NCI-H345 treated with DMSO at 0.1 percent for 48 hours (cell line): Measurements from ENCODE around the gene TTI1.

ENCODE experiments used
- DNase-seq: peaks from one replicate; lab custom pipeline; 2025; ENCODE audit not compliant: unreplicated experiment; lab: John Stamatoyannopoulos, UW

The TTI1 gene

DNA sequence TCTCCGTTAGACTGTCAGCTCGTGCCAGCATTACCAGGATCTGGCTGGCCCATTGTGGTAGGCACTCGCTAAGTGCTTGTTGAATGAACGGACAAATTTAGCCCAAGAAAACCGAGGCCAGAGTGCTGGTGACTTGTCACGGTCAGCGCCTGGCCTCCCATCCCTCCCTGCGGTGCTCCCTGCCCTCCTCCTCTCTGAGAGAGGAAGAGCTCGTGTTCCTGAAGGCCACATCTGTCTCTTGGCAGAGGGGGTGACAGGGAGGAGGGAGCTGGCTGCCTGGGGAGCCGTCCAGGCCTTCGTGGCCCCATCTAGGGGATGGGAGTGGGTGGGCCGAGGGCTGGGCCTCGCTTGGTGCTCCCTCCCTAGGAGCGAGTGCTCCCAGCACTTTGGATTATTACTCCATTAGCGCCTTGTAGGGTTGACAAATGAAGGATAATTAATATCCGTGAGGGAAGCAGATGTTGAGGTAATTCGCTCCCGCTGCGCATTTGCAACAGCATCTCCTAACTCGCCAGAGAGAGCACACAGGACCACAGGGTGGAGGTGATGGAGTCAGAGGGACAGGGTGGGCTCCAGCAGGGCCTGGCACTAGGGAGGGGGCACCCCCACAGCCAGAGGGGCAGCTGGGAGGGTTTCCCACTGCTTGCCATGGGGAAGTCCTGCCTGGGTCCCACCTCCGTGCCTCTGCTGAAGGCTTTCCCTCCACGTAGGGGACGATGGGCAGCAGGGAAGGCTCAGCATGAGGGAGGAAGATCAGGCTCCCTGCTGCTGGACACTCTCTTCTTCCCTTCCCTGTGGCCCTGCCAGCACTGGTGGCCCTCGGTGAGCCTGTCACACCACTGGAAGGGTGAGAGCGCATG lies 93.3 kb downstream of the TTI1 start:
- no peak for DNase-seq

DNA sequence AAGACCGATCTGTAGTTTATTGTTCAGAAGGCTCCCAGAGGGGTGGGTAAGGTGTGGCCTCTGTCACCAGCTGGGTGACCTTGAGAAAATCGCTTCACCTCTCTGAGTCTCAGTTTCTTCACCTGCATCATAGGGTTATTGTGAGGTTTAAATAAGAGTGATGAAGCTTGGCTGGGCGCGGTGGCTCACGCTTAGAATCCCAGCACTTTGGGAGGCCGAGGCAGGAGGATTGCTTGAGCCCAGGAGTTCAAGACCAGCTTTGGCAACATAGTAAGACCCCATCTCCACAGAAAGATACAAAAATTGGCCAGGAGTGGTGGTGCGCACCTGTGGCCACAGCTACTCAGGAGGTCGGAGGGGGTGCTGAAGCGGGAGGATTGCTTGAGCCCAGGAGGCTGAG lies 94.3 kb downstream of the TTI1 start:
- DNase-seq, result no peak

DNA sequence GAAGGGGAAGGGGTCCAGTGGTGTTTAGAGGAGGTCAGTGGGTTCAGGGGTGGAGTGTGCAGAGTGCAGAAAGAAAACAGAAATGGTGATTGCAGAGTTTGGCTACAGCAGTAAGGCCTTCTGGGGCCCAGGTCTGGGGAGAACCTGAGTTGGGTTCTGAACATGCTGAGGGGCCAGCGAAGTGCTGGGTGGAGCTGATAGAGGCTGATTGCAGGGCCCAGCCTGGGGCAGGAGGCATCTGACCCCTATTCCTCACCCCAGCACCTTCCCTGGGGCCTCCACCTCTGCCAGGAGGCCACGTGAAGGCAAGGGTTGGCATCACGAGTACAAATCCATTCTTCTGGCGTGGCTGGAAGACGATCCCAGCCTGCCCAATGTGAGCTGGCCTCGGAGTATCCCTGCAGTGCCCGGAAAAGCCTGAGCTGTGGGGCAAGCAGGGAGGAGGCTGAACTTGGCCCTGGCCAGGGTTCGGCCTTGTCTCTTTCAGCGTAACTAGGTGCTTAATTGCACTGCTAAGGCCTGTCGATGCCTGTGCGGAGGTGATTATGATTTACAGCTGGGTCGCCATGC lies 95.0 kb downstream of the TTI1 start:
- no peak for DNase-seq

DNA sequence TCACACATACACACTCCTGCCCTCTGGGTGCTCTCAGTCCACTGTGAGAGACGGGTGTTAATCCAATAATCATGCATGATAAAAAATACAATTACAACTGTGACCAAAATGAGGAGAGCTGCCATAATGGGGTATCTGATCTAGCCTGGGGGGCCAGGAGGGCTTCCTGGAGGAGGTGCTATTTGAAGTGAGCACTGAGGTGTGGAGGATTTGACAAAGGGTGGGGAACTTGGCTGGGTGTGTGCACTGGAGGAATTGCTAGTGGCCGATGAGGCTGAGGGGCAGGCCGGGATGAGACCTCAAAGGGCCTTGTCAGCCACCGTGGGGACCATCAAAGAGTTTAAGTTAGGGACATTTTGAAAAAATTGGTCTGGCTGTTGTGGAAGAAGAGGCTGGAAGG lies 95.6 kb downstream of the TTI1 start:
- DNase-seq, result no peak

DNA sequence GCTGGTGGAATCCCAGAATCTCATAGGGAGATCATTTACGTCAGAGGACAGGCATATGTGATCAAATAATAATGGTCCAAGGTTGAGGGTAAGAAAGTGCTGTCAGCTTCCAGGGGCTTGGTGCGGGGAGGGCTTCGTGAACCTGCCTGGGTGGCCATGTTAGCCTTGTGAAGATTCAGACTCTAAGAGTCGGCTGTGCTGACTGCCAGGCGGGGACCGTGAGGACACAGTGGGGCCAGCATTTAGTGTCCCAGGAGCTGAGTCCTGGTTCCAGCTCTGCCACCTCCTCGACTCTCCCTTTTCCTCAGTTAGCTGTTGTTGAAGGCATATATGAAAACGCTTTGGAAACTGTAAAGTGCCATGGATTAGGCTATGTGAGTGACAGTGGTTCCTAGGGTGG lies 96.8 kb downstream of the TTI1 start:
- DNase-seq, result no peak

DNA sequence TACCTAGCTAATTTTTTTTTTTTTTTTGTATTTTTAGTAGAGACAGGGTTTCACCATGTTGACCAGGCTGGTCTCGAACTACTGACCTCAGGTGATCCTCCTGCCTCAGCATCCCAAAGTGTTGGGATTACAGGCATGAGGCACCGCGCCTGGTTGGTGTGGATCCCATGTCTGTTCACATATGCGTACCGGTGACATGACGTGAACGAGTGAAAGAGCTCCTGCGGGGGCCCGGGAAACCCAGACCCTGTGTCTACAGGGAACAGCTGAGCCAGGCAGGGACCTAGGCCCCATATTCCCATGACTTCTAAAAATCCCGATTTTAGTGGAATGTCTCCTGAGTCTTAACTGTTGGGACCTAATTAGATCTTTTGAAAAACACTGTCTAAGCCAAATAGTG lies 97.2 kb downstream of the TTI1 start:
- no peak for DNase-seq

DNA sequence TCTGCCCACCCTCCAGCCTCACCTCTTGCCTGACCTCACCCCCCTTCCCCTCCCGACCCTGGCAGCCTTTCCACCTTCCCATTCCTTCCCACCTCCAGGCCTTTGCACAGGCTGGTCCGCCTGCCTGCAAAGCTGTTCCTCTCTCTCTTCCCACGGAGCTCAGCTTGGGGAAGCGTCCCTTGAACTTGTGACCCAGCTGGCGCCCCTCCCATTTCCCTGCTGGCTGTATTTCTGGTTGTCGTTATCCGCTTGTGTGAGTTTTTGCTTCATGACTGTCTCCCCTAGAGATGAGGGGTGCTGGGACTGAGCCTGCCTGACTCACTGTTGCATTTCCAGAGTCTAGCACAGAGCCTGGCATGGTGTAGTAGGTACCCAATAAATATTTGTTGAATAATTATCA lies 97.8 kb downstream of the TTI1 start:
- DNase-seq, result no peak

DNA sequence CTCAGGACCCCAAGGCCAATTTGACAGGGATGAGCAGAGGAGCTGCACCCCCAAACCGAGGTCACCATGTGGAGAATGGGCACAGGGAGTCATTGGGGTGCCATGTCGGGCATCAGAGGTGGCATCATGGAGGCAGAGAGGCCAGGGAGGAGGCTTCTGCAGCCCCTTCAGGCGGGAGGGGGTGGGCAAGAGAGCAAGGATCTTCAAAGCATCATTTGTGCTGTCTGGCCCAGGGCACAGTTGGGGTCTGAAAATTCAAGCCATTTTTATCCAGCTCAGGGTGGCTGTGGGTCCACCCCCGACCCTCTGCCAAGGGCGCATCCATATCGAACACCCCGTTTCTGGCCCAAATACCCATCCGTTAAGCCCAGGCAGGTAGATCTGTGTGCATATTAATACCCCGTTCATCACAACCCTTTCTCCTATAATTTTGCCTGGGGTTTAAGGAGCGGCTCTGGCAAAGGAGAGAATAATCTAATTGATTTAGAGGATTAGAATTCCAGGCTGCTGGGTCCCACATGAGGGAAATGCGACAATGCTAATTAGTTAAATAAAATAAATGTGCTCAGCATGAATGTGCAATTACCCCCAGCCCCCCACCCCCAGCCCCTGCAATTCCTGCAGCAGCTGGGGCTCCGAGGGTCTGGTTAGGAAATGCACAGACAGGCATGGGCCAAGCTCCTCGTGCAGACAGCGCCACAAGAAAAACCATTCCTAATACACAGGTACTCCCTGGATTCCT lies 98.5 kb downstream of the TTI1 start:
- no peak for DNase-seq

DNA sequence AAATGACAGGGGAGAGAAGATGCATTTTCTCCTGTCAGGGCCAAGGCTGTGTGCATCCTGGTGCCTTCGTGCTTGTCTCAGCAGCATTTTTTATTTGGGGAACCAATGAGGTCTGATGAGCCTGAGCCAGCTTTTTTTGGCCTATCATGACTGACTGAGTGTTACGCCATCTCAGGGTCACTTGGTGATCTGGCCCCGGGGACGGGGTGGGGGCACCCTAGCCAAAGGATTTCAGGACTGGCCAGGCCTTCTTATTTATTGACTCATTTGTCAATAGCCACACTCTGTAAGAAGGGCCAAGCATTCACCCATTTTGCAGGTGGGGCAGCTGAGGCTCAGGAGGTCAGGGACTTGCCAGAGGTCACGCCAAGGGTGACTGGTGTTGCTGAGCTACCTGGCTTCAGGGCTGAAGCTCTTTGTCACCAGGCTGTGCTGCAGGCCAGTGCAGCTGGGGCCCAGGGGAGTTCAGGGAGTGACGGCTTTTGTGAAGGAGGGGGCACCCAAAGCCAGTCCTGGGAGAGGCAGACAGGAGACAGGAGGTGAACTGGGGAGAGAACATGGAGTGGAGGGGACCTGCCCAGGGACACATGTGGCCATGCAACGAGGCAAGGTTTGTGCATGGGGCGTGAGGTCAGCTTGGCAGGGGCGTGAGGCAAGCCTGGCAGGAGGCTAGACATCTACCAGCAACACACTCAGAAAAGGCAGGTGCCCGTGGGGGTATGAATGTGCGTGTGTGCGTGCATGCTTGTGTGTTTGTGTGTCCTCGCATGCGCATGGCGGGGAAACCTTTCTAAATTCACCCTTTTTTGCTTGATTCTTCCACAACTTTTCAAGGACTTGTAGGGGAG lies 99.2 kb downstream of the TTI1 start:
- DNase-seq, result no peak
